PC-9 (cell line): ENCODE data around the gene MYO16.

Source experiments
- CTCF ChIP-seq: fragments of 200-600 bp; sonication (generic); conservative IDR thresholded peaks from 2 replicates; pipeline ENCODE4 v1.6.1; 2017; ENCODE audit warnings: mixed run types, antibody characterized with exemption, mild to moderate bottlenecking, moderate library complexity
- EZH2 ChIP-seq: fragments of 200-600 bp; sonication (generic); IDR thresholded peaks from 2 replicates; pipeline ENCODE4 v1.8.0; 2017; ENCODE audit warnings: antibody characterized with exemption, low read depth

GRCh38 chr13:109253316-109253715 is 623.9 kb downstream of the MYO16 start:
- TF ChIP-seq EZH2, result no peak
- no peak for TF ChIP-seq CTCF
